Measurements from ENCODE around the gene ITPKB. TPM values are rescaled to one million over a fixed set of nuclear protein-coding genes. Genes with fewer than 3 reads are reported as not detected.

Gene ITPKB
- total RNA-seq, 1 donor, result 6.2 TPM

DNA sequence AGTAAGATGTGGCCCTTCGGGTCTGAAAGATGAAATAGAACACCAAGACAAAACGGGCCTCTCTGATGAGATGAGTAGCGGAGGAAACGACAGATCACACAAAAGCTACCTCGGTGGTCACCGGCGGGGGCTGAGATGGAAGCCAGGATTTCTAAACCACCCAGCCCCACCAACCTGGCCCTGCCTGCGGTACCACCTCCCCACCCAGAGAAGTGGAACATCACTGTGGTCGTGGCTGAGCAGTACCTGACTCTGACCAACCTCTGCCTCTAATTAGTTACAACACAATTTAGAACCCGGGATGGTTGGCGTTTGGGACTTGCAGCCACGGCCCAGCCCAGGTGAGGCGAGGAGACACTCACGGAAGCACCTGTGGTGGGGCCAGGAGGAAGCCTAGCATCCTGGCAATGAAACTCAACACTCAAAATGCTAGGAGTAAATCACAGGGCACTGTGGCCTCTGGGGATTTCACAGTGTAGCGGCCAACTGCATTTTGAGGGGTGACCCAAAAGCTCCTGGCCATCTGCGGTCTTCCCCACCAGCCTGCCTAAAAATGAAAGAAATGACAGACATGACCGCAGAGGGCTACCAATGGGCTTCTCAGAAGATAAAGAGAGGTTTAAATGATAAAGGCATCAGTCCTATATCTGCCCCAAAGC, 73.4 kb downstream of the ITPKB start:
- H3K9me3 ChIP-seq (ENCODE audit: low read depth, low read length), result no peaks in the 10 kb centered on the region
- no peak overlapping the region for H2AFZ ChIP-seq (ENCODE audit: low read length)
- DNase-seq (ENCODE audit: insufficient read length, low spot score, missing footprints), result no peak
- no peaks in the 10 kb centered on the region for H4K20me1 ChIP-seq (ENCODE audit: insufficient read depth, low read length)
- TF ChIP-seq, protein P1, sequence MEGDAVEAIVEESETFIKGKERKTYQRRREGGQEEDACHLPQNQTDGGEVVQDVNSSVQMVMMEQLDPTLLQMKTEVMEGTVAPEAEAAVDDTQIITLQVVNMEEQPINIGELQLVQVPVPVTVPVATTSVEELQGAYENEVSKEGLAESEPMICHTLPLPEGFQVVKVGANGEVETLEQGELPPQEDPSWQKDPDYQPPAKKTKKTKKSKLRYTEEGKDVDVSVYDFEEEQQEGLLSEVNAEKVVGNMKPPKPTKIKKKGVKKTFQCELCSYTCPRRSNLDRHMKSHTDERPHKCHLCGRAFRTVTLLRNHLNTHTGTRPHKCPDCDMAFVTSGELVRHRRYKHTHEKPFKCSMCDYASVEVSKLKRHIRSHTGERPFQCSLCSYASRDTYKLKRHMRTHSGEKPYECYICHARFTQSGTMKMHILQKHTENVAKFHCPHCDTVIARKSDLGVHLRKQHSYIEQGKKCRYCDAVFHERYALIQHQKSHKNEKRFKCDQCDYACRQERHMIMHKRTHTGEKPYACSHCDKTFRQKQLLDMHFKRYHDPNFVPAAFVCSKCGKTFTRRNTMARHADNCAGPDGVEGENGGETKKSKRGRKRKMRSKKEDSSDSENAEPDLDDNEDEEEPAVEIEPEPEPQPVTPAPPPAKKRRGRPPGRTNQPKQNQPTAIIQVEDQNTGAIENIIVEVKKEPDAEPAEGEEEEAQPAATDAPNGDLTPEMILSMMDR (IDR thresholded peaks at IDR 0.05; ENCODE audit: extremely low read depth, low read depth, low read length), result no peak
- no peak overlapping the region for H3K4me2 ChIP-seq (ENCODE audit: insufficient read depth, low read length)
- no peaks in the 10 kb centered on the region for H3K79me2 ChIP-seq (ENCODE audit: insufficient read depth, low read length)
- no peaks in the 10 kb centered on the region for H3K36me3 ChIP-seq (ENCODE audit: insufficient read depth, low read length)
- H3K27me3 ChIP-seq (ENCODE audit: insufficient read depth, low read length), result no peaks in the 10 kb centered on the region
- H3K4me1 ChIP-seq (ENCODE audit: insufficient read depth, low read length), result peaks cover 32% of the 10 kb centered on the region
- no peak overlapping the region for H3K4me3 ChIP-seq (ENCODE audit: insufficient read depth, low read length)
- no peak overlapping the region for H3K27ac ChIP-seq (ENCODE audit: low read depth, low read length)

DNA sequence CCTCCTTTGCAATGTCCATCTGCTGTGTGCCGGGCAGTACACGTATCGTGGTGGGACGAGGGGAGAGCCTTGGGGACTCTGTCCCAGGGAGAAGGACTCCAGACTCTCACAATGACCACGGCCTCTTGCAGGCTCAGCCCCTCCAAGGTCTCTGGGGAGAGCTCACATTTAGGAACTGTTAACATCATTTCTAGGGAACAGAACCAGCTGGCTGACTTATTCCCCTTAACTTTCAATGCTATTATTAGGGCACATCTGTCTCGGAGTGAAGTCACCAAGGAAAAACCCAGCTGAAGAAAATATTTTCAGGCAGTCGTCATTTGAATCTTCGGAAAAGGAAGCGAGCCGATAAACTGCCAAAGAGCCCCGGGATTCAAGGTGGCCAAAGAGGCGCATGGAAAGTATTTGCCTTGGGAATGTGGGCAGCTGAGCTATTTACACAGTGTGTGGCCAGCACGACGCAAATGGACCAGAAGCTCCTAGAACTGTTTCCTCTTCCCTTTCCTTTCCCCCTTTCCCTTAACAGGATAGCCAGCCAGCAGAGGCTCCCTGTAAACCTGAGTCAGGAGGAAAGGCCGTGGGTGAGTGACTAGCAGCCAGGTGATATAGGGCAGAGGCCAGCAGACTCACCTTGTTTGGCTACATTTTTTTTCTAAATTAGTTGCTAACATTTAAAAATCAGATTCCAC, 74.5 kb downstream of the ITPKB start:
- no peaks in the 10 kb centered on the region for H3K36me3 ChIP-seq (ENCODE audit: insufficient read depth, low read length)
- H3K27ac ChIP-seq (ENCODE audit: low read depth, low read length), result peak overlapping the region; percentile 76
- TF ChIP-seq, protein P1 (IDR thresholded peaks at IDR 0.05; ENCODE audit: extremely low read depth, low read depth, low read length), result no peak
- H3K4me2 ChIP-seq (ENCODE audit: insufficient read depth, low read length), result peak overlapping the region; percentile 35
- peak overlapping the region; percentile 31 for H3K4me3 ChIP-seq (ENCODE audit: insufficient read depth, low read length)
- H3K79me2 ChIP-seq (ENCODE audit: insufficient read depth, low read length), result no peaks in the 10 kb centered on the region
- no peaks in the 10 kb centered on the region for H3K9me3 ChIP-seq (ENCODE audit: low read depth, low read length)
- no peak overlapping the region for H2AFZ ChIP-seq (ENCODE audit: low read length)
- peak; percentile 81 for DNase-seq (ENCODE audit: insufficient read length, low spot score, missing footprints)
- peaks cover 32% of the 10 kb centered on the region for H3K4me1 ChIP-seq (ENCODE audit: insufficient read depth, low read length)
- no peaks in the 10 kb centered on the region for H3K27me3 ChIP-seq (ENCODE audit: insufficient read depth, low read length)
- H4K20me1 ChIP-seq (ENCODE audit: insufficient read depth, low read length), result no peaks in the 10 kb centered on the region

DNA sequence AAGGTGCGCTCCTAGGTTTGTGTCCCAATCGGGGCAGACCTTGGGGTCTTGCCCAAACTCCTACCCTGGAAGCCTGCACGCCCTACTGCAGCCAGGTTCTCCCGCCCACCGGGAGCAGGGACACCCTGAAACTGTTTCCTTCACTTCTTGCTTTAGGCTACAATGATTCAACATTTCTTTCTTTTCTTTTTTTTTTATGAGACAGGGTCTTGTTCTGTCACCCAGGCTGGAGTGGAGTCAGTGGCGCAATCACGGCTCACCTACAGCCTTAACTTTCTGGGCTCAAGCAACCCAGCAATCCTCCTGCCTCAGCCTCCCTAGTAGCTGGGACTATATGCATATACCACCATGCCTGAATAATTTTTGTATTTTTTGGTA, 75.8 kb downstream of the ITPKB start:
- DNase-seq (ENCODE audit: insufficient read length, low spot score, missing footprints), result no peak
- TF ChIP-seq, protein P1 (IDR thresholded peaks at IDR 0.05; ENCODE audit: extremely low read depth, low read depth, low read length), result no peak
- H3K27ac ChIP-seq (ENCODE audit: low read depth, low read length), result peak overlapping the region; percentile 76
- H3K4me1 ChIP-seq (ENCODE audit: insufficient read depth, low read length), result peaks cover 32% of the 10 kb centered on the region
- no peaks in the 10 kb centered on the region for H4K20me1 ChIP-seq (ENCODE audit: insufficient read depth, low read length)
- H3K79me2 ChIP-seq (ENCODE audit: insufficient read depth, low read length), result no peaks in the 10 kb centered on the region
- no peaks in the 10 kb centered on the region for H3K9me3 ChIP-seq (ENCODE audit: low read depth, low read length)
- no peaks in the 10 kb centered on the region for H3K36me3 ChIP-seq (ENCODE audit: insufficient read depth, low read length)
- no peak overlapping the region for H3K4me3 ChIP-seq (ENCODE audit: insufficient read depth, low read length)
- H3K27me3 ChIP-seq (ENCODE audit: insufficient read depth, low read length), result no peaks in the 10 kb centered on the region
- H2AFZ ChIP-seq (ENCODE audit: low read length), result no peak overlapping the region
- H3K4me2 ChIP-seq (ENCODE audit: insufficient read depth, low read length), result peak overlapping the region; percentile 47

DNA sequence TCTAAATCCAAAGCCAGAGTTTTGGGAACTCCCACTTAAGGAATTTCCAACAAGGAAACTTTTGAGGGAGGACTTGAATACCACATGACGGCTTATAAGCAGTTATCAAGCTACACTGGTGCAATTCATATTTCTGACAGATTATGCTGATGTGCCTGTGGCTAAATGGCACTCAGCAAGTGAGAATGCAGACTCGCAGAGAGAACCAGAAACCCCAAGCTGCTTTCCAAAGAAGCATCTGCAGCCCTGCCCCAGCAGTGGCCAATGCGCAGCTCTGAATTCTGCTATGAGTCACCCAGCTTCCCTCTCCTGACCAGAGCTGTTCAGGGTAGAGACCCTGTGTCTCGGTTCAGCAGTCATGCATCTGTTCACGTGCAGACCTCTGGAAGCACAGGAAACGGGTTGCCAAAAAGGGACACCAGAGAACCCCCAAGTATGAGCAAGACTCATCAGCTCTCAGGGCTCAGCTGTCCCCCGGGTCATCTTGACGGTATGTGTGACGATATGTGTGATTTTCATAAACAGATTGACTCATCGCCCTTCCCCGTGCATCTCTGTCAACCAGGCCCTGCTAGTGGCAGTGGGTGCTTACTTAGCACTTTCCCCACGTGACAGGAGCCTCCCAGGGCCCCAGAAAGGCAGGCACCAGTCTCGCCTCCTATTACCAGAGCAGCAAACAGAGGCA, 76.3 kb downstream of the ITPKB start:
- TF ChIP-seq, protein P1 (IDR thresholded peaks at IDR 0.05; ENCODE audit: extremely low read depth, low read depth, low read length), result no peak
- no peaks in the 10 kb centered on the region for H4K20me1 ChIP-seq (ENCODE audit: insufficient read depth, low read length)
- peaks cover 32% of the 10 kb centered on the region for H3K4me1 ChIP-seq (ENCODE audit: insufficient read depth, low read length)
- peak; percentile 96 for DNase-seq (ENCODE audit: insufficient read length, low spot score, missing footprints)
- no peaks in the 10 kb centered on the region for H3K79me2 ChIP-seq (ENCODE audit: insufficient read depth, low read length)
- H3K27ac ChIP-seq (ENCODE audit: low read depth, low read length), result peak overlapping the region; percentile 76
- H3K36me3 ChIP-seq (ENCODE audit: insufficient read depth, low read length), result no peaks in the 10 kb centered on the region
- no peaks in the 10 kb centered on the region for H3K9me3 ChIP-seq (ENCODE audit: low read depth, low read length)
- no peaks in the 10 kb centered on the region for H3K27me3 ChIP-seq (ENCODE audit: insufficient read depth, low read length)
- peak overlapping the region; percentile 47 for H3K4me2 ChIP-seq (ENCODE audit: insufficient read depth, low read length)
- no peak overlapping the region for H2AFZ ChIP-seq (ENCODE audit: low read length)
- peak overlapping the region; percentile 1 for H3K4me3 ChIP-seq (ENCODE audit: insufficient read depth, low read length)
